A549 (cell line): ENCODE measurements around the gene SEMA6D.

Experiments
- CHD2 ChIP-seq: fragments of 150-350 bp; IDR thresholded peaks from 2 replicates; pipeline ENCODE4 v1.6.1; 2014; ENCODE audit warnings: low read length; ENCODE audit not compliant: partially characterized antibody
- CTCF ChIP-seq: fragments of >200 bp; sonication (Bioruptor Twin); formaldehyde crosslinking; IDR thresholded peaks from 3 replicates; pipeline ENCODE4 v1.5.1; 2016
- EP300 ChIP-seq, 2 experiments: fragments of >200 bp; sonication (Bioruptor Twin); formaldehyde crosslinking; IDR thresholded peaks; 2 replicates in 1 of 2; 3 replicates in 1 of 2; pipeline ENCODE4 v1.6.1; 2016 to 2017
- JUN ChIP-seq, 2 experiments: fragments of >200 bp; sonication (Bioruptor Twin); formaldehyde crosslinking; IDR thresholded peaks; 2 replicates in 1 of 2; 3 replicates in 1 of 2; pipeline ENCODE4 v1.6.1; 2016 to 2017
- KDM1A ChIP-seq: fragments of 200-600 bp; sonication (generic); IDR thresholded peaks from 2 replicates; pipeline ENCODE4 v1.6.1; 2016; ENCODE audit warnings: low read depth, mild to moderate bottlenecking
- MAFK ChIP-seq: fragments of 450-650 bp; IDR thresholded peaks from 2 replicates; pipeline ENCODE4 v1.6.1; 2014; ENCODE audit not compliant: partially characterized antibody
- POLR2A ChIP-seq: IDR thresholded peaks from 2 replicates; pipeline ENCODE4 v1.6.1; 2012; ENCODE audit warnings: mild to moderate bottlenecking, low read length
- RAD21 ChIP-seq, 2 experiments: fragments of >200 bp in 1 of 2; sonication (Bioruptor Twin) in 1 of 2; formaldehyde crosslinking in 1 of 2; IDR thresholded peaks in 1 of 2; conservative IDR thresholded peaks in 1 of 2; 2 replicates in 1 of 2; 3 replicates in 1 of 2; pipeline ENCODE4 v1.6.1; 2012 to 2018; ENCODE audit warnings: inconsistent platforms in 1 of 2
- REST ChIP-seq: fragments of 200-600 bp; sonication (generic); IDR thresholded peaks from 2 replicates; pipeline ENCODE4 v1.6.1; 2016; ENCODE audit warnings: antibody characterized with exemption, mild to moderate bottlenecking, moderate library complexity
- TP53 ChIP-seq: fragments of 250-450 bp; sonication (Bioruptor Pico); IDR thresholded peaks from 2 replicates; pipeline ENCODE4 v1.5.0; 2021; ENCODE audit warnings: mild to moderate bottlenecking, moderate library complexity
- USF2 ChIP-seq: fragments of 450-650 bp; IDR thresholded peaks from 2 replicates; pipeline ENCODE4 v1.6.1; 2014; ENCODE audit warnings: antibody characterized with exemption
- ZFP36 ChIP-seq: fragments of 450-650 bp; IDR thresholded peaks from 2 replicates; pipeline ENCODE4 v1.6.1; 2014; ENCODE audit warnings: borderline replicate concordance; ENCODE audit not compliant: partially characterized antibody

DNA sequence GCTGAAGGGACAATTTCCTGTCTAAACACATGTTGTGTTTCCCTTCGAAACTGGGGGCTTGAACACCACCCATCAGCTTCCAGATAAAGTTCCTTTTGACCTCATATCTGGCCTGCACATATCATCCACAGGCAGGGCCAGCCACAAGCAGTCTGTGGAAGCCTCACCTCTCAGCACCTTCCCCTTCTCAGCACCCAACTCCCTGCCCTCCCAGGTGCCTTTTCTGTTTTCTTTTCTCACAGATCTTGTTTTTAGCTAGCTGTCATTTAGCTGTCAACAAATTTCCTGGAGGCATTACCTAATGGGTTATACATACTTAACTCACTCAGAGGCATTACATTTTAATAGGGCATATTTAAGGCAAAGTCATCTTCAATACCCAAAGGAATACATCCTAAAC lies 93.9 kb downstream of the SEMA6D start:
- no peak for TF ChIP-seq CTCF
- no peak for TF ChIP-seq TP53 (CRISPR knock-in tag)
- no peak for TF ChIP-seq RAD21 (conservative IDR thresholded peaks at IDR 0.05 in 1 of 2, IDR thresholded peaks at IDR 0.05 in 1 of 2)
- TF ChIP-seq KDM1A = no peak
- no peak for TF ChIP-seq JUN (IDR thresholded peaks at IDR 0.05)
- TF ChIP-seq MAFK = no peak
- no peak for TF ChIP-seq EP300 (IDR thresholded peaks at IDR 0.05)
- TF ChIP-seq CHD2 = no peak
- no peak for TF ChIP-seq REST
- TF ChIP-seq POLR2A = no peak
- no peak for TF ChIP-seq USF2
- no peak for TF ChIP-seq ZFP36
